ENCODE measurements around the gene FBXW4.

GRCh38 chr10:101614663-101615524 is 80.1 kb downstream of the FBXW4 start:
- TF ChIP-seq POLR2AphosphoS5 (IDR thresholded peaks at IDR 0.05) (no peak), CTCF (IDR thresholded peaks at IDR 0.05) (no peak)

All from prostate gland (tissue), 2 donors.